GM12892 (cell line): Measurements from ENCODE around the gene KCNG2.
"Not testable (repeated sequence)": the region's sequence is repeated elsewhere in the genome, so short reads cannot be mapped to it uniquely, and the experiment has no call there.

Experiments
- DNase-seq: peaks from one replicate; pipeline ENCODE4 v3.0.0; 2011; ENCODE audit not compliant: insufficient read length
- FAIRE-seq: peaks from 2 replicates; lab custom pipeline; 2011; peaks lifted over from hg19 to GRCh38; lab: Jason Lieb, UNC
- POLR2A ChIP-seq: IDR thresholded peaks from 2 replicates; pipeline ENCODE4 v1.6.1; 2011; ENCODE audit warnings: low read depth, low read length, control low read depth
- POLR2AphosphoS5 ChIP-seq: IDR thresholded peaks from 2 replicates; pipeline ENCODE4 v1.6.1; 2011; ENCODE audit warnings: low read depth, low read length, control low read depth
- TAF1 ChIP-seq: IDR thresholded peaks from 2 replicates; pipeline ENCODE4 v1.6.1; 2011; ENCODE audit warnings: low read depth, mild to moderate bottlenecking, control low read depth, low read length, borderline replicate concordance

KCNG2 gene

DNA sequence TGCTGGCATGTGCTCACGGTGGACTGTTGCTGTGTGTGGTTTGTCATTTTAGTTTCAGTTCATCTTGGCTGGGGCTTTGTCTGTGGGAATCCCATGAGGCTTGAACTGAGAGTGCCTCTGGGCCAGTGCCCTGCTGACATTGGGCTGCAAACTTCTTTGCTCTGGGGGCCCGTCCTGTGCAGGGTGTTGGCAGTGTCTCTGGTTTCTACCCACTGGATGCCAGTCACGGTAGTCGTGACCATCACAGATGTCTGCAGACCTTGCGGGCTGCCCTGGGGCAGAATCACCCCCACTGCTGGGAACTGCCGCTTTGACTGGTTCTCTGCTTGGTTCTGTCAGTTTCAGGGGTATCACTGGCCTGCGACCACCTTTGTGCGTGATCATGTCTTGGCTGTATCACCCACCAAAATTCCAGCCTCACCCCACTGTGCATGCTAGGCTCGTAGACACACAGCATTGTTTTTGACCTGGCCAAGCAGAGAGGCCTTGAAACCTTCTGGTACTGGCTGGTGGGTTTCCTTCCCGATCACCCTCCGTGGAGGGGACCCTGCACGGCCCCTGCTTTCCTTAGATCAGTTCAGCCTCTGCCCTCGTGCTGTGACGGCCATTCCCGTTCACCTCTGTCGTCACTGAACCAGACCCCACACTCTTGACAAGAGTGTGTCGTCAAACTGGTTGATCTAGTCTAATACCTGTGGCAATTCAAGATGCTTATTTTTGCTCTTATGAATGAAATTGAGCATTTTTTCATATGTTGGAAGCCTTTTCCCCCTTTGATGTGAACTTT, 57.6 kb downstream of the KCNG2 start:
- no peak for FAIRE-seq

DNA sequence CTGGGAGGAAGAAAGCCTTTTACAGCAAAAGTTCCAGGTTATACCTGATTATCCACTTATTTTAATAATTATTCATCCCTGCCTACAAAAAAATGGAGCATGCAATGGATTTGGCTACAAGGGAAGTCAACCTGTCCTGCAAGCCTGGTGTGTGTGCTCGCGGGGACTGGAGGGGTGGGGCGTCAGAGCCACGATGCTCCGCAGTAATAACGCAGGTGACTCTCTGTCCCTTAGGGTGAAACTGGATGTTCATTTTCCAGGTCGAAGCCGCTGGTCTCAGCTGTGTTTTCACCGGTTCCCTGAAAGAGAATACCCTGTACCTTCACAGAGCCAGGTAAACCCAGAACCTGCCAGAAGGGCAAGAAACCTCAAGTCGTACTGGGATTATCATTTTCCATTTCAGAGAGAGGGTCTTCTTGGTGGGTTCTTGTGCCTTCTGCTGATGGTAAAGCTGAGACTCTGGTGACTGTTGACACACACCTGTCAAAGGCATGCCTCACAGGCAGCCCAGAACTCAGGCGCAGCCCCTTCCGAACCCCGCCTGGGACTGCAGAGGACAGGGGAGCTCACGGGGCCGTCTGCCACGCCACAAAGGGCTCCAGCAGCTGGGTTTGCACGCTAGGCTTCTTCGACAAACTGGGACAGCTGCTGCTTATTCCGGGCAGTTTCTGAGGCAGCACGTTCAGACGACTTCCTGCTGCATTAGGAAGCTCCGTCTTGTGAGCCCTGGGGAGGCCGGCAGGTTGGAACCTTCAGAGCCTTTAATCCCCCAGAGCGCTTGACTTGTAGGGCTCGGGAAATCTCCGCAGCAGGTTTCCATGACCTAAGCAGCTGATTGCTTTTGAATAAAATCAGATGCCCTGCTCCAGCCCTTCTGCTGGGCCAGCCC, 58.6 kb downstream of the KCNG2 start:
- FAIRE-seq (no peak), DNase-seq (no peak)
- TF ChIP-seq TAF1, result no peak
- no peak for TF ChIP-seq POLR2A
- no peak for TF ChIP-seq POLR2AphosphoS5

More for the DNA sequence above, 57.6 kb downstream of the KCNG2 start:
- TF ChIP-seq TAF1 (no peak), POLR2A (no peak), POLR2AphosphoS5 (no peak)
- DNase-seq, result no peak

DNA sequence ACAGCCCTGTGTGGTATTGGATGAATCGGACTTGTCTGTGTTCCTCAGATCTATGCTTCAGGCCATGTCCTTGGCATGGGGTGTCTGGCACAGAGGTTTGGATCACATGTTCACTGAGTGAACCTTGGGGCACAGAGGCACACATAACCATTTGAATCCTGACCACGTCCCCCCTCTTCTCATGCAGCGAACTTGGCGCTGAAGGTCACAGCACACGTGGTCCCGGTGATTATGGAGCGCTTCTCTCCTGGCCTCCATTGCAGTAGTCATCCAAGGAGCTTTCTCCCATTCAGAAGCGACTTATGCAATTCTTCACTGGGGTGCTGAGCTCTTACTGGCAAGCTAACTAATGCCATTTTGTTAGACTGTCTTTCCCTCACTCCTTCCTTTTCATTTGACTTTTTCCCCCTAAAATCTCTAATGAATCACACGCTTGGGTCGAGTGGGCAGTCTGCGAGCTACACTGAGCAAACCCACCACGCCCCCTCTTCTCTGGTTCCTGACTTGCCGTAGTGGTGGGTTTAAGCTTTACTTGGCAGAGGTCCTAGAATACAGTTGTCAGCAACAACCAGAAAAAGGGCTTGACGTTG, 59.4 kb downstream of the KCNG2 start:
- TF ChIP-seq POLR2A, result no peak
- TF ChIP-seq POLR2AphosphoS5, result no peak
- no peak for TF ChIP-seq TAF1
- no peak for DNase-seq
- FAIRE-seq, result no peak

DNA sequence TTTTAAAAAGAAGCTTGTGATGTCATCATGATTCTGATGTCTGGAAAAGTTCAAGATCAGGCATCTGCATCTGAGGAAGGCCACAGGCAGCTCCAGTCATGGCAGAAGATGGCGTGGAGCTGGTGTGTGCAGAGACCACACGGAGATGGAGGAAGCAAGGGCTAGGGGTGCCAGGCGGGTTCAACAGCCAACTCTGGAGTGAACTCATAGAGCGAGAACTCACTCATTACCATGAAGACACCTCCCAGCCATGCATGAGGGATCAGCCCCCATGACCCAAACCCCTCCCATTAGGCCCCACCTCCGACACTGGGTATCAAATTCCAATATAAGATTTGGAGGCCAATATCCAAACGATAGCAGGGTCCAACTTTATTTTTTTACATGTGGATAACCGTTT, 61.6 kb downstream of the KCNG2 start:
- TF ChIP-seq POLR2AphosphoS5 (no peak), POLR2A (no peak), TAF1 (no peak)

DNA sequence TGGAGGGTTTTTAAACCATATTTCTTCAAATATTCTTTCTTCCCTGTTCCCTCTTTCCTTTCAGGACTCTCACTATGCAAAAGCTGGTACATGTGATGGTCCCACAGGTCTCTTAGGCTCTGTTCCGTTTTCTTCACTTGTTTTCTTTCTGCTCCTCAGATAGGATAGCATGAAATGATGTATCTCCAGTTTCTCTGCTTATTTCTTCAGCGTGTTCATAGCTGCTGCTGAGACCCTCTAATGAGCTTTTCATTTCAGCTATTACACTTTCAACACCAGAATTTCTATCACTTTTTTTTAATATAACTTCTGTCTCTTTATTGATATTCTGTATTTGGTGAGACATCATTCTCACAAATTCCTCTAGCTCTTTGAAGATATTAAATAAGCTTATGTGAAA, 63.9 kb downstream of the KCNG2 start:
- no peak for FAIRE-seq
- TF ChIP-seq TAF1, result no peak
- TF ChIP-seq POLR2AphosphoS5, result no peak
- TF ChIP-seq POLR2A, result no peak
- no peak for DNase-seq

More for the DNA sequence above, 61.6 kb downstream of the KCNG2 start:
- no peak for FAIRE-seq
- no peak for DNase-seq

DNA sequence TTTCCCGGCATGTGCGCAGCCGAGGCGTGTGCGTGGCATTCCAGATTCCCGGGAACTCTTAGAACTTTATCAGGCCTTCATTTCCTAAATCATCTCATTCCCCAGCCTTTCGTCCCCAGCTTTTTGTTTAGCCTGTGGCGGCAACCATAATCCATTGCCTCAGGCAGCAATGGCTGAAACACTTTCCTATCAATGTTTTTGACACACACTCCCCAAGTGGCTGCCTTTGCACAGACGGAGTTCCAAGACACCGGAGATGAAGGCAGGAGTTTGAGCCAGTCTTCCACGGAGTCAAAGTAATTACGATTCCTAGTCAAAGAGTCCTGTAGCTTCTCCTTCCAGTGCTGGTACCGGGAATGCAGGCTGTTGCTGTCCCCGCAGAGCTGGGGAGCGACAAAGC, 64.8 kb downstream of the KCNG2 start:
- TF ChIP-seq POLR2A (no peak), TAF1 (no peak), POLR2AphosphoS5 (no peak)
- no peak for FAIRE-seq
- DNase-seq, result no peak

DNA sequence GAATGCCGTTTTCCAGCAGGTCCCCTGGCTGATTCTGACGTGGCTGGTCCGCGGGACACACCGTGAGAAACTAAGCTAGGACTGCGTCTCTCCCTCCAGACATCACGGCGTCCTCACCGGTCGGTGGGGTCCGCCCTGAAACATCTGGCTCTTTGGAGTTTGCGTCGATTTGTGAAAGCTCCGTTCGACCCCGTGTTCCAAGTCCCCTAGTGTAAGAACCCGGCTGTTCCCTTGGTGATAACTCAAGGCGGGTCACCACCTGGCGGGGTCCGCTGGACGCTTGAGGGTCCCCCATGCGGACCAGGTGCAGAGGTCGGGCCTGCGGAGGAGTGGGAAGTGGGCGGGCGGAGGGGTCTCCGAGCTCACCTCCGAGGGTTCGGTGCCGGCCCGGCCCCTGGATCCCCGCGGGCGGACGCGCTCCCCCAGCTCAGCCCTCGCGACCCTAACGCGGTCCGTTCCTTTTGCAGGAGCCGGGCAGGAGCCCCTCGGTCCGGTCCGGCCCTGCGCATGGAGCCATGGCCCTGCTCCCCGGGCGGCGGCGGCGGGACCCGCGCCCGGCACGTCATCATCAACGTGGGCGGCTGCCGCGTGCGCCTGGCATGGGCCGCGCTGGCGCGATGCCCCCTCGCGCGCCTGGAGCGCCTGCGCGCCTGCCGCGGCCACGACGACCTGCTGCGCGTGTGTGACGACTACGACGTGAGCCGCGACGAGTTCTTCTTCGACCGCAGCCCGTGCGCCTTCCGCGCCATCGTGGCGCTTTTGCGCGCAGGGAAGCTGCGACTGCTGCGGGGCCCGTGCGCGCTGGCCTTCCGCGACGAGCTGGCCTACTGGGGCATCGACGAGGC, 65.6 kb downstream of the KCNG2 start:
- TF ChIP-seq TAF1 (no peak), POLR2A (no peak), POLR2AphosphoS5 (no peak)
- no peak for FAIRE-seq
- DNase-seq, result no peak

DNA sequence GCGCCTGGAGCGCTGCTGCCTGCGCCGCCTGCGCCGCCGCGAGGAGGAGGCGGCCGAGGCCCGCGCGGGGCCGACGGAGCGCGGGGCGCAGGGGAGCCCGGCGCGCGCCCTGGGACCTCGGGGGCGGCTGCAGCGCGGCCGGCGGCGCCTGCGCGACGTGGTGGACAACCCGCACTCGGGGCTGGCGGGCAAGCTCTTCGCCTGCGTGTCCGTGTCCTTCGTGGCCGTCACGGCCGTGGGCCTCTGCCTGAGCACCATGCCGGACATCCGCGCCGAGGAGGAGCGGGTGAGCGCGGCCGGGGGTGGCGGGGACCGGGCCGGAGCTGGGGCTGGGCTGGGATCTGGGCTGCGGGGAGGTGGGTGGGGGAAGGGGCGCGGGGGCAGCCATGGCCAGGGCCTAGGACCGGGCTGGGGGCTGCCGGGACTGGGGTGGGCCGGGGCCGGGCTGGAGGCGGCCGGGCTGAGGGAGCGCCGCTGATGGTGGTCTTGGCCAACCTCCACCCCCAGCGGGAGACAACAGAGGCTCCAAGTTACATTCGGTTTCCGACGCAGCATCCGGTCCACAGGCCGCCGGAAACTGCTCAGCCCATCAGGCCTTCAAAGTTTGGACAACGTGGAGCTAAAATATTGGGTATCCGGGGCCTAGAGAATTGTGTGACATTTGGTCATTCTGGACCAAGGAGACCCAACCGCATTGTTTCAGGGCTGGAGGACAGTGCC, 66.4 kb downstream of the KCNG2 start:
- no peak for FAIRE-seq
- no peak for TF ChIP-seq POLR2A
- no peak for DNase-seq

DNA sequence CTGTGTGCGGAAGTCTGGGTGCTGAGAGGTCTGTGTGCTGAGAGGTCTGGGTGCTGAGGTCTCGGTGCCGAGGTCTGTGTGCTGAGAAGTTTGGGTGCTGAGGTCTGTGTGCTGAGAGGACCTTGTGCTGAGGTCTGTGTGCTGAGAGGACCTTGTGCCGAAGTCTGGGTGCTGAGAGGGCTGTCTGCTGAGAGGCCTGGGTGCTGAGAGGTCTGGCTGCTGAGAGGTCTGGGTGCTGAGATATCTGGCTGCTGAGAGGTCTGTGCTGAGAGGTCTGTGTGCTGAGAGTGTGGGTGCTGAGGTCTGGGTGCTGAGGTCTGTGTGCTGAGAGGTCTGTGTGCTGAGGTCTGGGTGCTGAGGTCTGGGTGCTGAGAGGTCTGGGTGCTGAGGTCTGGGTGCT, 67.2 kb downstream of the KCNG2 start:
- DNase-seq, FAIRE-seq: not testable (repeated sequence)

DNA sequence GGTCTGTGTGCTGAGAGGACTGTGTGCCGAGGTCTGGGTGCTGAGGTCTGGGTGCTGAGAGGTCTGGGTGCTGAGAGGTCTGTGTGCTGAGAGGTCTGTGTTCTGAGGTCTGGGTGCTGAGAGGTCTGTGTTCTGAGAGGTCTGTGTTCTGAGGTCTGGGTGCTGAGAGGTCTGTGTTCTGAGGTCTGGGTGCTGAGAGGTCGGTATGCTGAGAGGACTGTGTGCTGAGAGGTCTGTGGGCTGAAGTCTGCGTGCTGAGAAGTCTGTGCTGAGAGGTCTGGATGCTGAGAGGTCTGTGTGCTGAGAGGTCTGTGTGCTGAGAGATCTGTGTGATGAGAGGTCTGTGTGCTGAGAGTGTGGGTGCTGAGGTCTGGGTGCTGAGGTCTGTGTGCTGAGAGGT, 68.2 kb downstream of the KCNG2 start:
- not testable (repeated sequence) for DNase-seq, FAIRE-seq

DNA sequence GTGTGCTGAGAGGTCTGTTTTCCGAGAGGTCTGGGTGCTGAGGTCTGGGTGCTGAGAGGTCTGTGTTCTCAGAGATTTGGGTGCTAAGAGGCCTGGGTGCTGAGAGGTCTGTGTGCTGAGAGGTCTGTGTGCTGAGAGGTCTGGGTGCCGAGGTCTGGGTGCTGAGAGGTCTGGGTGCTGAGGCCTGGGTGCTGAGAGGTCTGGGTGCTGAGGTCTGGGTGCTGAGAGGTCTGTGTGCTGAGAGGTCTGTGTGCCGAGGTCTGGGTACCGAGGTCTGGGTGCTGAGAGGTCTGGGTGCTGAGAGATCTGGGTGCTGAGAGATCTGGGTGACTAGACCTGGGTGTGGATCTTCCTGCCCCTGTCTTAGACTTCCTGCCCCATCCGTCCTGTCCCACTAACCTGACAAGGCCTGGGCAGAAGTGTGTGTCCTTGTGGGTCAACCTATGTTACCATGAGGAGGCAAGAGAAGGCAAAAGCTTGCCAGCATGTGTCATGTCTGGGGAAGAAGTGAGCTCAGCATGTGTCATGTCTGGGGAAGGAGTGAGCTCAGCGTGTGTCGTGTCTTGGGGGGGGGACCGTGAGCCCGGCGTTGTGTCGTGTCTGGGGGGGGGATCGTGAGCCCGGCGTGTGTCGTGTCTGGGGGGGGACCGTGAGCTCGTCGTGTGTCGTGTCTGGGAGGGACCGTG, 69.3 kb downstream of the KCNG2 start:
- no peak for DNase-seq
- TF ChIP-seq POLR2A, result no peak
- TF ChIP-seq TAF1, result no peak
- TF ChIP-seq POLR2AphosphoS5, result no peak

More for the DNA sequence above, 69.3 kb downstream of the KCNG2 start:
- no peak for FAIRE-seq
